ENCODE measurements around the gene SLC11A2. TPM values are rescaled to one million over a fixed set of nuclear protein-coding genes. Genes with fewer than 3 reads are reported as not detected.
"Not testable (repeated sequence)": the region's sequence is repeated elsewhere in the genome, so short reads cannot be mapped to it uniquely, and the experiment has no call there.

The SLC11A2 gene
- polyA plus RNA-seq, 4 donors = 35.8 to 60.2 (median 51.1) TPM

DNA sequence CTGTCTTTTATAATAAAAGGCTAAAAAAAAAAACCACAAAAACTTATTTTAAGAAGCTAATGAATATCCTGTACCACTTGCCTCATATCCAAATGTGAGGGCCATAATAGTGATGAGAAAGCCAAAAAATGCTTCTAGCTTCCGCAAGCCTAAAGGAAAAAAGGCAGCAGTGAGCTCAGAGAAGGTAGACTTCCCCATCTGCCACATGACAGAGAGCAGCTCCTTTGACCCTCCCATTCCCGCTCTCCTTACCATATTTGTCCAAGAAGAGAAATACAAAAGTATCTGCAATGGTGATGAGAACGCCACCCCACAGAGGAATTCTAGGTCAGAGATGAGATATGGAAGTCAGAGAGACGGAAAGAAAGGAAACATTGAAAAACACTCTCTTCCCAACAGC, 27.1 kb downstream of the SLC11A2 start:
- no peak for DNase-seq (ENCODE audit: low read depth in 4 of 4, low spot score in 3 of 4)

DNA sequence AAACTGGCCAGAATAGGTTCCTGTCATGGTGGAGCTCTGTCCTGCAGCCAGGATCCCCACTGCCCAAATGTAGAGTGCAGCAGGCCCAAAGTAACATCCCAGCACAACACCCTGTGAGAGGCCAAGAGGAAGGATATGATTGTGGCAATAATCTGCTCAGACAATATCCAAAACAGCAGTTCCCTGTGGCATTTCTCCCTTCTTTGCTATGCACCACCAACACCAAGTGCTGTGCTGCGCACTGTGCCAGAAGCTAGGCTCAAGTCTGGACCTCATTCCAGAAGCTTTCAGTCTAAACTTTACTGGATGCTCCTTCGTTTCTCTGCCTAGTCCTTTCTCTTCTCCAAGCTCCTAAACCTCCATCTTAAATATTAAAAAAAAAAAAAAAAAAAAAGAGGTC, 33.4 kb downstream of the SLC11A2 start:
- DNase-seq (ENCODE audit: low read depth in 4 of 4, low spot score in 3 of 4) = no peak

- DNase-seq (ENCODE audit: low read depth in 4 of 4, low spot score in 3 of 4) = no peak
Measured at GRCh38 chr12:50991291-50991690, 34.9 kb downstream of the SLC11A2 start.

DNA sequence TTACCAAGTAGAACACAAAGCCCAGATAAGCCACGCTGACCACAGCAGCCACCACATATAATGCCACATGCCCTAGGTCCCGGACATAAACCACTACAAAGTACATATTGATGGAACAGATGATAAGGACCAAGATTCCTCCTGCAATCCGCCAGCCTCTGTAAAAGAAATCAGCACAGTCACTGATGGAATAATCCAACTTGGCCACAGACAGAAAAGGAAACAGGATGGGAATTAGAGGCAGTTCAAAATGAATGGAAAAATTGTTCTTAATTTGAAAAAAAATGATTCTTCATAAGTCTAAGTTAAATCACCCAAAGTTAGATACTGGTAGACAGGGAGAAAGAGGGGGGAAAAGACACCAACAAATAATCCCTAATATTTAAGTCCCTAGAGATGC, 35.4 kb downstream of the SLC11A2 start:
- DNase-seq (ENCODE audit: low read depth in 4 of 4, low spot score in 3 of 4) = no peak

DNA sequence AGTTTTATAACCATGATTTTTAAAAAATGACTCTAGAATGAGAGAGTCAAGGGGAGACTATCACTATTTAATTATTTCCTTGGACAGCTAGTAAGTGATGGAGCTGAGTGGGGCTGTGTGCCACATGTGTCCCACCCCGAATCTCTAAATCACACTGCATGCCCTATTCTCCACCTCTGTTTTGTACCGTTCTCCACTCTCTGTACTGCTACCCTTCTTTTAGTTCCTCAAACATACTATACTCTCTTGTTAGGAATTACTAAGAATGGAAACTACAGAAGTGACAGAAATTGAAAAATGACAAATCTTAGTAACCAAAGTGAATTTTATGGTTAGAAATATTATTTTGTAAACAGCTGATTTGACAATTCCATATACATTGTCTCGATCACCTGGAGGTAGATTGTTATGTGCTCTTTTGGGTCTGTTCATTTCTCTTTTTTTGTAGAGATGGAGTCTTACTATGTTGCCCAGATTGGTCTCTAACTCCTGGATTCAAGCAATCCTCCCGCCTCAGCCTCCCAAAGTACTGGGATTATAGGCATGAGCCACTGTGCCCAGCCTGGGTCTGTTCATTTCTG, 35.9 kb downstream of the SLC11A2 start:
- DNase-seq (ENCODE audit: low read depth in 4 of 4, low spot score in 3 of 4) = no peak

DNA sequence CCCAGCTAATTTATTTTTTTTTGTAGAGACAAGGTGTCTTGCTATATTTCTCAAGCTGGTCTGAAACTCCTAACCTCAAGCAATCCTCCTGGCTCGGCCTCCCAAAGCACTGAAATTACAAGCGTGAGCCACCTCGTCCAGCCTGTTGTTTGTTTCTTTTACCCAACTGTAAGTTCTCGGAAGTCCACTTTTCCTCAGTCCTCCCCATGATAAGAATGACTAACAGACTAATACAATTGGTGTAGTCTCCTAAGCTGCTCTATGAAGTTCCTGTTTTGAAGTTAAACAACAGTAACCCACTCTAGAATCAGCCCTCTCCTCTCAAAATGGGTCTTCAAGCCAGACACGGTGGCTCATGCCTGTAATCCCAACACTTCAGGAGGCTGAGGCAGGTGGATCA, 37.3 kb downstream of the SLC11A2 start:
- DNase-seq (ENCODE audit: low read depth in 4 of 4, low spot score in 3 of 4) = no peak

DNA sequence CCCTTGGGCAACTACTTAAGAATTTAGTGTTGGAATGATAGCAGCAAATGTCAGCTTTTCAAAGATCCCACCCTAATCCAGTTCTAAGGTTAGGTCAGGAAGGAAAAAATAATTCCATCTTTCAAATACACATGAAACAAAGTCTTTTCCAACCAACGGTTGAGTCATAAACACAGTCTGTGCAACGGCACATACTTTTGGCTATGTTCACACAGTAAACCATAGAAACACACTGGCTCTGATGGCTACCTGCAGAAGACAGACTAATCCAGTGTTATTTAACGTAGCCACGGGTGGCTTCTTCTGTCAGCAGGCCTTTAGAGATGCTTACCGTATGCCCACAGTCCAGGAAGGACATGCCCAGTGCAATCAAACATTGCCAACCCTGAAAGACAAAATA, 38.1 kb downstream of the SLC11A2 start:
- no peak for DNase-seq (ENCODE audit: low read depth in 4 of 4, low spot score in 3 of 4)

GRCh38 chr12:50986966-50987737, 39.0 kb downstream of the SLC11A2 start:
- peak in 3 of 4 donors; percentile 39 to 52 (median 48) for DNase-seq (ENCODE audit: low read depth in 4 of 4, low spot score in 3 of 4)

DNA sequence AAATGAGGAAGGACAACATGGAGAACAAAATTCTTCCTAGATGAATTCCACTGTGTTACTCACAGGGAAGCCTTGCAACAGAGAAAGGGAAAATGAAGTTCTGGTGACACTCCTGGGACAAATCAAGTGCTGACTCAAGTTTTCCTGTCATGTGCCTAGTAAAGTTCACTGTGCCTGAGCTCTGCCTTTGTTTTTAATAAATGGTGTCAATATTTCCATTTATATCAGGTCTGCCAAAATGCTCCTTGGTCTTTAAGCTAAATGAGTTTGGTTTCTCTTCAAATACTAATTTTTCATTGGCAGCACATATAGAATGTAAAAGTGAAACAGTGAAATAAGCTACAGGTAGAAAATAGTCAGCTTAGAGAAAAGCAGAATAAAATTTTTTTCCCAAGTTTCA, 40.9 kb downstream of the SLC11A2 start:
- no peak for DNase-seq (ENCODE audit: low read depth in 4 of 4, low spot score in 3 of 4)

DNA sequence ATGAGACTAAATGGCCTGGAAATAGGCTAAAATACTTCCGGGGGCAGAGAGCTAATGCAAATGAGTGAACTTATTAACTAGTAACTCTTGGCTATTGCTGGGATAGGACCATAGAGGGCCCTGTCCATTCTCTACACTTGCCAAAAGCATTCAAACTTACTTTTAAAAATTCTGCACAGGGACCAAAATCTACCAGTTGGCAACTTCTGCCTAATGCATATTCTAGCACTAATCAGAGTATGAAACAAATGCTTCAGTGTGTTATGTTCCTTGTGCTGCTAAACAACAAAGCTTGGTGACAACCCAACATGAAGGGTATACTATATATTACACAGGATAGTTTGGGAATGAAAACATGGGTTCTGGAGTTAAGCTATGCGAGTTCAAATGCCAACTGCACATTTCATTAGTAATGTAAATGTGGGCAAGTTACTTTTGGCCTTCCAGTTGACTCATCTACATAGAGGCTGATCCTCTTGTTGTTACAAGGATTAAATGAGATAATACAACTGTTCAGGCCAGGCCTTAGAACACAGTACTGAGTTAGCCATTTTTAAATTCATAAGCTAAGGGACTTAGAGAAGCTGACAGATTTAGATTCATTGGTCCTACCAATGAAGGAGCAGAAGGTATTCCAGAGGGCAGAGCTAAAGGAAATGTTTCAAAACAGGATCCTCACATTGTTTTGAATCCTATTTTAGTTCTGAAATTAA, 41.4 kb downstream of the SLC11A2 start:
- DNase-seq (ENCODE audit: low read depth in 4 of 4, low spot score in 3 of 4) = no peak

DNA sequence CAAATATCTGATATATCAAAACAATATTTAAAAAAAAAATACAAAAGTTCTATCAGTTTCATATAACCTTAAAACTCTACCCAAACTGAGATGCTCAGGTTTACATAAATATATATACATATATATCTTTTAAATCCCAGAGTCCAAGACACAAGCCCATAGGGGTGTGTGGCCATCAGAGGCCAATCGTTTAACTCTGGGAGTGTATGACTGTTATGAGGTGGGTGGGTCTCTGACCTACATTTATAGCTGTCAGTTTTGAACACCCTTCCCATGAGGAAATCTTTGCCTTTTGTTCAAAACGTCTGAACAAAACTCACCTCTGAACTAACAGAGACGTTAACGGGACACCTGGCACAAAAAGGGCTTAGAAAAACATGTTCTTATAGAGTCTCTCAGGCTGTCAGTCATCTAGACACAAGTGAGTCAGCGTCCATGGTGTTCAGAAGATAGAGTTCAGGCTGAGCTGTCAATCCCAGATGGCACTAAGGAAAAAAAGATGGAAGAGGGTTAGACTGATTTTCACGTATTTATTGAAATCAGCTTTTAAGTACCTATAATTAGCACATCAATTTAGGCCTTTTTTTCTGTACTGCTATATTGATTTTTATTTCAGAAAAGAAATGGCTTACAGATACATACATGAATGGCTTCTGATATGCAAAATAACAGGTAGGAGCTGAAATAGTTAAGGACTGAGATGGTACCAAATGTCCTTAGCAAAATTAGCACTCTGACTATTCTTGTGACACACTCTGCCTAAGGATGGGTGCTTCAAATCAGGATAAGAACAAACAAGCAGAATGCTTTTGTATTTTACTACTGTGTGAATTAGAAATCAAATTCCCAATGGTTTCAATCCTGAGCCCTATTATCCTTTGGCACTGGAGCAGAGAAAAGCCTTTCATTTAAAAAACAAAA, 44.6 kb downstream of the SLC11A2 start:
- DNase-seq (ENCODE audit: low read depth in 4 of 4, low spot score in 3 of 4) = no peak

GRCh38 chr12:50980545-50980944, 45.6 kb downstream of the SLC11A2 start:
- DNase-seq (ENCODE audit: low read depth in 4 of 4, low spot score in 3 of 4) = no peak

GRCh38 chr12:50979369-50980052, 46.7 kb downstream of the SLC11A2 start:
- DNase-seq (ENCODE audit: low read depth in 4 of 4, low spot score in 3 of 4) = no peak

DNA sequence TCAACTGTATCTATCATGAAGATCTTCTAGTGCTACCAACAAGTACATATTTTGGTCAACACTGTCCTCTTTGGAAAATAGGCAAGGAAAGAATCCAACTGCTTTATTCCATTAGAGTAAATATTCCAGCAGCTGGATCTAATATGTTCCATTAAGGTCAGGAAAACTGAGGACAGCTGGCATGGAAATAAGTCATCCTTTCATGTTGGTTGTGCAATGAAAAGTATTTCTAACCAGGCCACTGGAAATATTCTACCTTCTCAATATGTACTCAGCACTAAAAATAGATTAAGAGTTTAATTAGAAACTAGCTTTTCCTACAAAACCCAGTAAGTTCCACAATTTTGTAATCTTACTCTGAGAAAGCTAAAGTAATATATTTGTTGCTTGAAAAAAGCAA, 54.2 kb downstream of the SLC11A2 start:
- no peak for DNase-seq (ENCODE audit: low read depth in 4 of 4, low spot score in 3 of 4)

DNA sequence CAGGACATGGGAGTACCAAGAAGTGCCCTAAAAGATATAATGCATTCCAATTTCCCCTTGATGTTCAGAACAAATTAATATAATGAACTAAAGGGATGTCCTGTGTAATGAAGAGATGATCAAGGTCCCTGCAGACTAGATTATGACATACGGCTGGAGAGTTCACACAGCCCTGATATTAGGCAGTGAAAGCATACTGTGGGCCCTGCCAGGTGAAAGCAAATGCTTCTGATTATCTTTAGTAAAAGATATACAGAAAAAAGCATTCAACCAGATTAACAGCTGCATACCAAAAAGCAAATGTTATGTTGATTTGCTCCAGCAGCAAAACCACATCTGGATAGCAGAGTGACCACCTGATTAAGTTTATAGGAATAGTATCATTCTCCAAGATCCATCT, 61.8 kb downstream of the SLC11A2 start:
- DNase-seq (ENCODE audit: low read depth in 4 of 4, low spot score in 3 of 4) = no peak

GRCh38 chr12:50961708-50962107, 64.5 kb downstream of the SLC11A2 start:
- no peak for DNase-seq (ENCODE audit: low read depth in 4 of 4, low spot score in 3 of 4)

GRCh38 chr12:50960130-50960529, 66.1 kb downstream of the SLC11A2 start:
- DNase-seq (ENCODE audit: low read depth in 4 of 4, low spot score in 3 of 4) = no peak

- DNase-seq (ENCODE audit: low read depth in 4 of 4, low spot score in 3 of 4) = no peak
Measured at GRCh38 chr12:50955697-50956096, 70.5 kb downstream of the SLC11A2 start.

GRCh38 chr12:50955288-50955687, 70.9 kb downstream of the SLC11A2 start:
- DNase-seq (ENCODE audit: low read depth in 4 of 4, low spot score in 3 of 4) = no peak

DNA sequence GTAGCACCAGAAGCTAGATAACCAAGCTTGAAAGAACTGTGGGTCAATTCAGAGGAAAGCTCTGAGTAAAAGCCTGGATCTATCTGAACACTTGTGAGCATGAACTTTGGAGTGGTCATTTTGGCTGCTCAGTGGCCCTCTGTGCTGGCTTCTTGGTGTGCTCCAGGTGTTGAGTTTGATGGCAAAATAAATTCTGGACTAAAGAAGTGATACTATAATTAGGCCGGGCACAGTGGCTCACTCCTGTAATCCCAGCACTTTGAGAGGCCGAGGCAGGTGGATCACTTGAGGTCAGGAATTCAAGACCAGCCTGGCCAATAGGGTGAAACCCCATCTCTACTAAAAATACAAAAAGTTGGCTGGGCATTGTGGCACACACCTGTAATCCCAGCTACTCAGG, 71.4 kb downstream of the SLC11A2 start:
- not testable (repeated sequence) for DNase-seq (ENCODE audit: low read depth in 4 of 4, low spot score in 3 of 4)
